Spleen (tissue), 7 donors: Measurements from ENCODE around the gene GJA5.

Experiments
- CTCF ChIP-seq, 11 experiments: fragments of 200-600 bp in 7 of 11; fragments of 450-650 bp in 4 of 11; sonication (generic) in 4 of 11; IDR thresholded peaks in 8 of 11; conservative IDR thresholded peaks in 3 of 11; 1 replicate in 7 of 11; 2 replicates in 4 of 11; pipeline versions ENCODE4 v1.4.0 to v1.8.0; 2016 to 2021; ENCODE audit warnings: antibody characterized with exemption in 11 of 11, inconsistent platforms in 4 of 11, mild to moderate bottlenecking in 1 of 11
- POLR2A ChIP-seq, 3 donors: fragments of 450-650 bp; IDR thresholded peaks; one replicate each; pipeline ENCODE4 v1.5.1; 2017; ENCODE audit warnings: antibody characterized with exemption in 3 of 3, mild to moderate bottlenecking in 1 of 3
- POLR2AphosphoS5 ChIP-seq, 3 donors: sonication (generic); formaldehyde crosslinking; IDR thresholded peaks; one replicate each; pipeline ENCODE4 v1.5.1; 2017; ENCODE audit warnings: antibody characterized with exemption in 3 of 3
- donor health status: DM: no; HTN: no; CAD: no; lungs with moderate emphysema.
- donor health status: DM: no; HTN: no; CAD: no.
- donor health status: DM: no; HTN: no; CAD: no.

GRCh38 chr1:147719711-147720225, 40.6 kb downstream of the GJA5 start:
- TF ChIP-seq CTCF (IDR thresholded peaks at IDR 0.05 in 8 of 11, conservative IDR thresholded peaks at IDR 0.05 in 3 of 11): no peak
- TF ChIP-seq POLR2A (IDR thresholded peaks at IDR 0.05): no peak
- TF ChIP-seq POLR2AphosphoS5 (IDR thresholded peaks at IDR 0.05): no peak
